Stimulated activated naive CD8-positive, alpha-beta T cell treated with anti-CD3 and anti-CD28 coated beads, Interleukin-15, Interleukin-2, amounts not matched to agents 100 U/mL and 50 U/mL, for 24 hours (primary cell): ENCODE data around the gene GRM7.
"Not testable (repeated sequence)": the region's sequence is repeated elsewhere in the genome, so short reads cannot be mapped to it uniquely, and the experiment has no call there.

Experiments
- ATAC-seq: fragments of 150-1000 bp; cut with Tn5 transposase; one replicate; pipeline ENCODE4 v1.10.0; 2021
- DNase-seq: peaks from one replicate; pipeline ENCODE4 v3.0.0; 2021

Gene GRM7

GRCh38 chr3:6860954-6861624 lies at the start of gene GRM7:
GRM7 (plus strand) TSS chr3:6861115.
- no peak for DNase-seq
- peak; percentile 16 for ATAC-seq

GRCh38 chr3:6821411-6821810 lies 39.5 kb upstream of the GRM7 start:
- no peak for DNase-seq

GRCh38 chr3:6825524-6825923 lies 35.4 kb upstream of the GRM7 start:
- no peak for ATAC-seq
- no peak for DNase-seq

More at GRCh38 chr3:6821411-6821810, 39.5 kb upstream of the GRM7 start:
- no peak for ATAC-seq

- no peak for ATAC-seq
- DNase-seq = no peak
These were observed 33.5 kb upstream of the GRM7 start for GRCh38 chr3:6827453-6827852.

GRCh38 chr3:6844723-6845122 lies 16.2 kb upstream of the GRM7 start:
- ATAC-seq = no peak
- DNase-seq = no peak

- ATAC-seq (no peak), DNase-seq (no peak)
These were observed 6.7 kb upstream of the GRM7 start for GRCh38 chr3:6854184-6854583.

GRCh38 chr3:6857510-6857909 lies 3.4 kb upstream of the GRM7 start:
- no peak for ATAC-seq
- DNase-seq = no peak

GRCh38 chr3:6860149-6860953 lies 564 bp upstream of the GRM7 start:
- DNase-seq (no peak), ATAC-seq (no peak)

- DNase-seq (no peak), ATAC-seq (no peak)
These were observed 698 bp downstream of the GRM7 start for GRCh38 chr3:6861625-6862000.

GRCh38 chr3:6862041-6862879 lies 1.3 kb downstream of the GRM7 start:
- DNase-seq (no peak), ATAC-seq (no peak)

GRCh38 chr3:6862880-6863195 lies 1.9 kb downstream of the GRM7 start:
- ATAC-seq = no peak
- DNase-seq = no peak

GRCh38 chr3:6867269-6867668 lies 6.4 kb downstream of the GRM7 start:
- ATAC-seq = no peak

GRCh38 chr3:6878731-6879130 lies 17.8 kb downstream of the GRM7 start:
- ATAC-seq = no peak
- DNase-seq = no peak

More at GRCh38 chr3:6867269-6867668, 6.4 kb downstream of the GRM7 start:
- no peak for DNase-seq

- DNase-seq (no peak), ATAC-seq (no peak)
These were observed 51.3 kb downstream of the GRM7 start for GRCh38 chr3:6912240-6912639.

GRCh38 chr3:6915898-6916297 lies 55.0 kb downstream of the GRM7 start:
- ATAC-seq (no peak), DNase-seq (no peak)

- ATAC-seq = no peak
- no peak for DNase-seq
These were observed 60.2 kb downstream of the GRM7 start for GRCh38 chr3:6921066-6921465.

GRCh38 chr3:6921876-6922275 lies 61.0 kb downstream of the GRM7 start:
- DNase-seq = no peak
- no peak for ATAC-seq

GRCh38 chr3:6928064-6928463 lies 67.1 kb downstream of the GRM7 start:
- DNase-seq (no peak), ATAC-seq (no peak)

GRCh38 chr3:6929918-6930317 lies 69.0 kb downstream of the GRM7 start:
- DNase-seq = no peak
- no peak for ATAC-seq

- not testable (repeated sequence) for DNase-seq, ATAC-seq
These were observed 74.5 kb downstream of the GRM7 start for GRCh38 chr3:6935418-6935817.

GRCh38 chr3:6935970-6936369 lies 75.1 kb downstream of the GRM7 start:
- ATAC-seq = no peak
- DNase-seq = no peak

GRCh38 chr3:6962801-6963200 lies 101.9 kb downstream of the GRM7 start:
- ATAC-seq (no peak), DNase-seq (no peak)

GRCh38 chr3:6965881-6966280 lies 105.0 kb downstream of the GRM7 start:
- no peak for DNase-seq

More at GRCh38 chr3:6965881-6966280, 105.0 kb downstream of the GRM7 start:
- no peak for ATAC-seq
